ENCODE data around the gene NFASC. TPM values are rescaled to one million over a fixed set of nuclear protein-coding genes. Genes with fewer than 3 reads are reported as not detected.

The NFASC gene
- total RNA-seq, 2 donors from 2014 or later: 57.1 to 76.8 TPM

DNA sequence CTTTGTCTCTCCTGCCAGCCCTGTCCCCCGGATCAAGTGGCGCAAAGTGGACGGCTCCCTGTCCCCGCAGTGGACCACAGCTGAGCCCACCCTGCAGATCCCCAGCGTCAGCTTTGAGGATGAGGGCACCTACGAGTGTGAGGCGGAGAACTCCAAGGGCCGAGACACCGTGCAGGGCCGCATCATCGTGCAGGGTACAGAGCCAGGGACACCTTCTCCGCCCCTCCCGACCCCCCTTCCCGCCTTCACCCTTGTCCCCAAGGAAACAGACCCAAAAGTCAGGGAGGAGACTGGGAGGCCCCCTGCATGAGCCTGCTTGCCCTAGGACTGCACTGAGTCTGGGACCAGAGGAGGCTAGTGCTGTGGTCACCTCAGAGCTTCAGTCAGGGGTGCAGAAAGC lies 190.6 kb downstream of the NFASC start:
- intact Hi-C loops (cut with DNase I): loop anchor here in 1 of 2 donors (5.0 kb wide), 1 partner anchor 84 kb away; no protein-coding TSS in a partner anchor
- DNase-seq (ENCODE audit: low spot score): no peak

DNA sequence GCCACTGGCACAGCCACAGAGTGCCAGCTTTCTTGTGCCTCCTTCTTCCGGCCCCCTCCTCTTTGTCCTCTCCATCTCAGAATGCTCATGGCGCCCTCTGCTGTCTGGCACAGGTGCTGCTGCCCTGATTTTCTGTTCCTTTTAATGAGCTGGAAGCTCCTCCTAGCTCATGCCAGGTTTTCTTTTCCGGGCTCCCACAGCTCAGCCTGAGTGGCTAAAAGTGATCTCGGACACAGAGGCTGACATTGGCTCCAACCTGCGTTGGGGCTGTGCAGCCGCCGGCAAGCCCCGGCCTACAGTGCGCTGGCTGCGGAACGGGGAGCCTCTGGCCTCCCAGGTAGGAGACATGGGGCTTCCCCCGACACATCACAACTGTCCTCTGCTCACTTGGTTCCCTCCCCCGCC lies 191.0 kb downstream of the NFASC start:
- intact Hi-C loops (cut with DNase I): loop anchor here in 1 of 2 donors (5.0 kb wide), 1 partner anchor 84 kb away; no protein-coding TSS in a partner anchor
- peak; percentile 89 for DNase-seq (ENCODE audit: low spot score)

DNA sequence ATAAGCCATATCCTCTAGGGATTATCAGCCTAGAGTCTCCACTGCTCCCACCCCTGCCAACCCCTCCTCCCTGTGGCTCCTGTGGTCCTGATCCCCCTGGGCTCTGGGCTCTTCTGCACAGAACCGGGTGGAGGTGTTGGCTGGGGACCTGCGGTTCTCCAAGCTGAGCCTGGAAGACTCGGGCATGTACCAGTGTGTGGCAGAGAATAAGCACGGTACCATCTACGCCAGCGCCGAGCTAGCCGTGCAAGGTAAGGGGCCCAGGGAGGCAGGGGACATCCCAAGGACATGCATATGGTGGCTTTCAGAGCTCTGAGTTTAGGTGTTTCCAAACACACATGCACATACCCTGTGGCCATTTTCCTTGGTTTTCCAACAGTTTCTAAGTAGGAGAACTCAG lies 191.7 kb downstream of the NFASC start:
- intact Hi-C loops (cut with DNase I): loop anchor here in 1 of 2 donors (5.0 kb wide), 1 partner anchor 85 kb away; no protein-coding TSS in a partner anchor
- DNase-seq (ENCODE audit: low spot score): peak; percentile 67

DNA sequence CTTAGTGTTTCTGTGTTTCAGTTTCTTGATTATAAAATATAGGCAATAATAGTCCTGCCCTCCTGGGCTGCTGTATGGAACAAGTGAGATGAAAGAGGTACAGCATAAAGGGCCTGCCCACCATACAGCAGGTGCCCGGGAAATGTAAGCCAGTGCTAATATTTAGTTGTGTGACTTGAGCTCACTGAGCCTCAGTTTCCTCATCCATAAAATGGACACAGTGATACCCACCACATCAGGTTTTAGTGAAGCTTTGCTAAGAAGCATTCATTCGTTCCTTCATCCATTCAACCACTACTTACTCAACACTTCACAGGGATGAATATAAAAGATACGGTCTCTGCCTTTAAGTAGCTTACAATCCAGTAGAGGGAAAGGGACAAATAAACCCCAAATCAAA lies 192.2 kb downstream of the NFASC start:
- intact Hi-C loops (cut with DNase I): loop anchor here in 1 of 2 donors (5.0 kb wide), 1 partner anchor 86 kb away; no protein-coding TSS in a partner anchor

DNA sequence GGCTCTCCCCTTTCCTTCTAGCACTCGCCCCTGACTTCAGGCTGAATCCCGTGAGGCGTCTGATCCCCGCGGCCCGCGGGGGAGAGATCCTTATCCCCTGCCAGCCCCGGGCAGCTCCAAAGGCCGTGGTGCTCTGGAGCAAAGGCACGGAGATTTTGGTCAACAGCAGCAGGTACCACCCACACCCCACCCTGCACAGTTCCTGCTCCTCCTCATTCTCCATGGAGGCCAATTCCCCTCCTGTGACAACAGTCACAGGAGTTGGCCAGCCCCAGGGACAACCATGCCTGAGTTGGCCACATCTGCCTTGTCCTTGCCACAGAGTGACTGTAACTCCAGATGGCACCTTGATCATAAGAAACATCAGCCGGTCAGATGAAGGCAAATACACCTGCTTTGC lies 193.6 kb downstream of the NFASC start:
- intact Hi-C loops (cut with DNase I): loop anchor here in 1 of 2 donors (5.0 kb wide), 1 partner anchor 87 kb away; no protein-coding TSS in a partner anchor
- DNase-seq (ENCODE audit: low spot score): peak; percentile 50

More for the DNA sequence above, 192.2 kb downstream of the NFASC start:
- DNase-seq (ENCODE audit: low spot score): no peak

DNA sequence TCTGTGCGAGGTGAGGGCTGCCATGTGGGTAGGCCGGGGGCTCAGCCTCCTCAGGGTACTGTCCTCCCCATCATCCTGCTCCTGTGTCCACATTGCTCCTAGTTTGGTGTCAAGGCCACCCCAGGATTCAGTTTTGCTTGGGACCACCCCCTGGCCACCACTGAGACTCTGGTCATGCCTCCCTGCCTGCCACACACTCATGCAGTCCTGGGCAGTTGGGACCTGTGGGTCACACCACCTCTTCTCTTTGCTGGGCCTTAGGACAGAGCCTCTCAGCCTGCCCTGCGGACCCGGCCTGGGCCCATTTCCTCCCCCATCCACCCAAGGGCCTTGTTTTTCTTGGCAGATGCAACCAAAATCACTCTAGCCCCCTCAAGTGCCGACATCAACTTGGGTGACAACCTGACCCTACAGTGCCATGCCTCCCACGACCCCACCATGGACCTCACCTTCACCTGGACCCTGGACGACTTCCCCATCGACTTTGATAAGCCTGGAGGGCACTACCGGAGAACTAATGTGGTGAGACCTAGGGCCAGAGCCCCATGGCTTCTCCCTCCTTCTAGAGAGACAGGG lies 194.2 kb downstream of the NFASC start:
- intact Hi-C loops (cut with DNase I): loop anchor here in 1 of 2 donors (5.0 kb wide), 1 partner anchor 88 kb away; no protein-coding TSS in a partner anchor
- peak; percentile 42 for DNase-seq (ENCODE audit: low spot score)

DNA sequence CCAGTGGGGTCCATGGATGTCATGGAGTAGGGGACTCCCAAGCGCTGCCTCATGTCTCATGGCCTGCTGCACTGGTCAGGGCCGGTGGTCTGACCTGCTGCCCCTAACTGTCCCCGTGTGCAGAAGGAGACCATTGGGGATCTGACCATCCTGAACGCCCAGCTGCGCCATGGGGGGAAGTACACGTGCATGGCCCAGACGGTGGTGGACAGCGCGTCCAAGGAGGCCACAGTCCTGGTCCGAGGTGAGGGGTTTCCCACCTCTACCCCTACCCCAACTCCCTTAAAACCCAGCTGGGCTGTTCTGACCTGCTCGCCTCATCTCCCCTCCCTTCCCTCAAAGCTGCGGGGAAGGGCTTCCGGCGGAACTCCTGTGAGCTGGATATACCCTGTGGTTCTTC lies 195.0 kb downstream of the NFASC start:
- no peak for DNase-seq (ENCODE audit: low spot score)
- intact Hi-C loops (cut with DNase I): no loop called here

DNA sequence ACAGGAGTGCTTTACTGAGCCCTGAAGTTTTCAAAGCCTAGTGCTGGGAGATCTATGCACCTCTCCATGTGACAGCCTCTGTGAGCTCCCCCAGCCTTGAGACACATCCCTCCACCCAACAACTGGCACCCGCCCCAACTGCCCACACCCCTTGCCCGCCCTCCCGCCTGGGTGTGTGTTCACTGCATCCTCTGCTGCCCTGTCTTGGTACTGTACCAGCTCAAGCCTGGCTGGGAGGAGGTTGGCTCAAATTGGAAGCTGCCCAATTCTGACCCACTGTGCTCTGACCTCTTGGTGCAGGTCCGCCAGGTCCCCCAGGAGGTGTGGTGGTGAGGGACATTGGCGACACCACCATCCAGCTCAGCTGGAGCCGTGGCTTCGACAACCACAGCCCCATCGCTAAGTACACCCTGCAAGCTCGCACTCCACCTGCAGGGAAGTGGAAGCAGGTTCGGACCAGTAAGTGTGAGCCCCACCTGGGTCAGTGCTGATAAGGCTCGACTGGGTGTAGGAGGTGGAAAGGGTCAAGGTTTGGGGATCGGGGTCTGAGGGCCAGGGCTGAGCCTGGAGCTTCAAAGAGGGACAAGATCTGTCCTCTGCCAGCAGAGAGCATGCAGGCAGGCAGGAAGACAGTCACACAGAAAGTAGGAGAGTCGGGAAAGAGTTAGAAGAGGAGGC lies 195.6 kb downstream of the NFASC start:
- intact Hi-C loops (cut with DNase I): no loop called here
- peak; percentile 53 for DNase-seq (ENCODE audit: low spot score)

DNA sequence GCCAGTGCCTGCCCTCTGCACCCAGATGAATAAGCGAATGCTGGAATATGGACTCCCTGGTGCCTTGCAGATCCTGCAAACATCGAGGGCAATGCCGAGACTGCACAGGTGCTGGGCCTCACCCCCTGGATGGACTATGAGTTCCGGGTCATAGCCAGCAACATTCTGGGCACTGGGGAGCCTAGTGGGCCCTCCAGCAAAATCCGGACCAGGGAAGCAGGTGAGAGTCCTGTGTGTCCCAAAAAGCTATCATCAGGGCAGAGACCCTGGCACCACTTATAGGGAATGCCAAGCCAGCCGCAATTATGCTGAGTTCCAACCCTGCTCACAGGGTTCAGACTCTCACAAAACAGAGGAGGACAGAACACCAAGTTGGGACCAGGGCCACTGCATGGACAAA lies 196.4 kb downstream of the NFASC start:
- intact Hi-C loops (cut with DNase I): no loop called here
- DNase-seq (ENCODE audit: low spot score): peak; percentile 8

DNA sequence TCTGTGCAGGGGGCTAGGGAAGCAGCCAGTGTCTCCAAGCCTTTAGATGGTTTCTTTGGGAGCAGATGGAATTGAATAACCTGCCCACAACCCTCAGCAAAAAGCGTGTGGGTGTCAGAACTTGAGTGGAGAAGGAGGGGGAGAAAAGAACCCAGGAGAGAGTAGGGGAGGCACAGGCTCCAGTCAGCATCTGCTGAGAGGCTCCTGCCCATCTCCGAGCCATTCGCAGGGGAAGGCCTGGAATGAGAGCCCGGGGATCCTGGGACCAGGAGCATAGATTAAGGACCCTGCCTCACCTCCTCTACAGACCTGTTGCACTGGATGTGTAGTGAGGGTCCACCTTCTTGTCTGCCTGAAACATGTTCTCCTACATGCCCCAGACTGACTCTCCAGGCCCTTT lies 197.3 kb downstream of the NFASC start:
- no peak for DNase-seq (ENCODE audit: low spot score)
- intact Hi-C loops (cut with DNase I): no loop called here

DNA sequence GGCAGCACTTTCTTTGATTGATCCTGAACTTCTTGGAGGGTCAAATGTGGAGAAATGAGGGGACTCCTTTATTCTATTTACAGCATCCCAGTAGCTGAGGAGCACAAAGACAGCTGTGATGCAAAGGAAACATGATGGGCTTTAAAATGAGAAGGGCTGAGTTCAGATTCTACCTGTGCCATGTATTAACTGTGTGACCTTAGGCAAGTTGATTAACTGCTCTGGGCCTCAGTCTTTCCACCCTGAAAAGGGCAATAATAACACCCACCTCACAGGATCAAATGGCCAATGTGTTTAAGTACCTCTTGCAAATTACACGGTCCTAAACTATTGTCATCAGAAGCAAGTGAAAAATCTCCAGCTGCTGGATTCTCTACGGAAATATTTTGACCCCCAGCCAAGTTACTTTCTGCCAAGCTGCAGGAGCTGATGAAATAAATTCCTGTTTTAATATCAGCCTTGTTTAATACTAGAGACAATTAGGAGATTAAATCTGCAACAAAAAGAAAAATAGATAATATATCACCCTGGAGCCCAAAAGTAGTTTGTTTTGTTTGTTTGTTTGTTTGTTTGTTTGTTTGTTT lies 197.9 kb downstream of the NFASC start:
- intact Hi-C loops (cut with DNase I): no loop called here
- DNase-seq (ENCODE audit: low spot score): no peak

DNA sequence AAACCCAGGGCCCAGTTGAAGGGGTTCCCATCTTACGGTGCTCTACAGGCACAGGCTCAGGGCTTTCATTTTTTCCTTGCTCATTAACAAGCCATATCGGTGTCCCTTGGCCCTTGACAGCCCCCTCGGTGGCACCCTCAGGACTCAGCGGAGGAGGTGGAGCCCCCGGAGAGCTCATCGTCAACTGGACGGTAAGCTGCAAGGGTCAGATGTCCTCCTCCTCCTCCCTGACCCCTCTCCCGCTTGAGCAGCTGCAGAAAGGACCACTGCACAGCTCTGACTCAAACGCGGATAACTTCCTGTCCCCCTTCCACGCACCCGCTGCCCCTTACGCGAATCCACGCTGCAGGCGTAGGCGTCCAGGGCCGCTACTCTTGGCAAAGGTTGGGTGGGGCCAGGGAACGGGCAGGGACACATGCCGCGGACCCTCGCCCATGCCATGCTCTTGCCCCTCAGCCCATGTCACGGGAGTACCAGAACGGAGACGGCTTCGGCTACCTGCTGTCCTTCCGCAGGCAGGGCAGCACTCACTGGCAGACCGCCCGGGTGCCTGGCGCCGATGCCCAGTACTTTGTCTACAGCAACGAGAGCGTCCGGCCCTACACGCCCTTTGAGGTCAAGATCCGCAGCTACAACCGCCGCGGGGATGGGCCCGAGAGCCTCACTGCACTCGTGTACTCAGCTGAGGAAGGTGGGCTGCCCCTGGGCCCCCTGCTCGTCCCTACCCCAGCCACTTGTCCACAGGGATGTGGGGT lies 198.9 kb downstream of the NFASC start:
- intact Hi-C loops (cut with DNase I): no loop called here
- DNase-seq (ENCODE audit: low spot score): no peak

DNA sequence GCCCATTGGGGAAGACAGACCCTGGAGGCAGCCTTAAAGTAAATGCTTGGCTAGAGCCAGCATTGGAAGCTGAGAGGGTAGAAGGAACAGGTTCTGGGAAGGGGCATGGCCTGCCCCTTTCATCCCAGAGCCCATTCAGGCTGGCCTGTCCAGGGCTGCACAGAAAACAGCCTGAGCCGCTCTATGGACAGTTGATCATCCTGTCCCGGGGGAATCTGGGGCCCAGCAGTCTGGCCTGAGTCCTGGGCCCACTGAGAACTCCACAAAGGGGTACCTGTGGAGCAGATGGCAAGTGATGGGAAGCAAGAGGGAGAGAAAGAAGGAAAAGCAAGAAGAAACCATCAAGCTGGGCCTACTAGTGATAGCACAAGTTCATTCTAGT lies 200.4 kb downstream of the NFASC start:
- no peak for DNase-seq (ENCODE audit: low spot score)
- intact Hi-C loops (cut with DNase I): loop anchor here in 1 of 2 donors (1.0 kb wide), 1 partner anchor 69 kb away; no protein-coding TSS in a partner anchor

DNA sequence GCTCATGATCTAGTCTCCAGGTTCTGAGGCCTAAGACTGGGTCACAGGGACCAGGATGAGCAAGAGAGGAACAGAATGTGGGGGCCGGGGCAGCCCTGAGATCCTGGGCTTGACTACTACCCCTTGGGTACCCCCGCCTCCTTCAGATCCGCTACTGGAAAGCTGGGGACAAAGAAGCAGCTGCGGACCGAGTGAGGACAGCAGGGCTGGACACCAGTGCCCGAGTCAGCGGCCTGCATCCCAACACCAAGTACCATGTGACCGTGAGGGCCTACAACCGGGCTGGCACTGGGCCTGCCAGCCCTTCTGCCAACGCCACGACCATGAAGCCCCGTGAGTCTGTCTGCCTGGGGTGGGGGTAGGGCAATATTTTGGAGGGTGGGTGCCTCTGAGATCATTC lies 201.1 kb downstream of the NFASC start:
- no peak for DNase-seq (ENCODE audit: low spot score)
- intact Hi-C loops (cut with DNase I): loop anchor here in 1 of 2 donors (1.0 kb wide), 1 partner anchor 70 kb away; no protein-coding TSS in a partner anchor

DNA sequence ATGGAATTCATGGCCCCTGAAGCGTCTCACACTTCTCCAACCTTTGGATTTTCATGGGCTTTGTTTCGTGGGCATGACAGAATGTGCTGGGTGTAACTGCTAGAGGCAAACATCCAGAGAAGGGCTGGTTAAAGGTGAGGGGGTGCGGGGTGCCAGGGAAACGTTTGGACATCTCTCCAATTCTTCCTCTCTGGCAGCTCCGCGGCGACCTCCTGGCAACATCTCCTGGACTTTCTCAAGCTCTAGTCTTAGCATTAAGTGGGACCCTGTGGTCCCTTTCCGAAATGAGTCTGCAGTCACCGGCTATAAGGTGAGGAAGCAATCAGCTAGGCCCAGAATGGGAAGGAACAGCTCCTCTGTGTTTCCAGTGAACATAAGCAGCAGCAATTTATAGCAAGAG lies 201.6 kb downstream of the NFASC start:
- intact Hi-C loops (cut with DNase I): no loop called here
- no peak for DNase-seq (ENCODE audit: low spot score)

Other genes with a start within 250 kb of the NFASC start
- 10 to 100 TPM in 1 of 2 donors, 1 to 10 TPM in 1; 8.9 to 13.6 TPM for gene LRRN2, start 185.1 kb upstream of the NFASC start, total RNA-seq
- gene CNTN2, start 172.3 kb downstream of the NFASC start, total RNA-seq: under 1 TPM; 0.14 to 0.28 TPM
- 1 to 10 TPM; 1.4 to 1.5 TPM for gene TMEM81, start 213.6 kb downstream of the NFASC start, total RNA-seq